HG03558 (cell line): ENCODE results near the gene FCHSD2.
"Not testable (repeated sequence)": the region's sequence is repeated elsewhere in the genome, so short reads cannot be mapped to it uniquely, and the experiment has no call there.

ENCODE experiments used
- ATAC-seq: cut with Tn5 transposase; IDR thresholded peaks from one replicate; pipeline ENCODE4 v1.9.1; 2021; ENCODE audit warnings: moderate number of reproducible peaks; ENCODE audit not compliant: unreplicated experiment; ENCODE audit errors: extremely low read depth

The FCHSD2 gene

GRCh38 chr11:72814286-72815109 lies 327.6 kb downstream of the FCHSD2 start, which contains the start of gene ATG16L2:
Gene ATG16L2, plus strand, starts transcription at chr11:72814411. Its CDS starts 35 bp downstream, at chr11:72814446.
- no peak for ATAC-seq

GRCh38 chr11:72813740-72814285 lies 328.3 kb downstream of the FCHSD2 start:
- ATAC-seq = no peak

GRCh38 chr11:72812967-72813739 lies 329.0 kb downstream of the FCHSD2 start:
- no peak for ATAC-seq

GRCh38 chr11:72812604-72812966 lies 329.5 kb downstream of the FCHSD2 start:
- ATAC-seq = no peak

- ATAC-seq = not testable (repeated sequence)
Observed at GRCh38 chr11:72811686-72812085, 330.4 kb downstream of the FCHSD2 start.

- ATAC-seq = no peak
Observed at GRCh38 chr11:72808331-72808798, 333.8 kb downstream of the FCHSD2 start.

GRCh38 chr11:72807792-72808191 lies 334.3 kb downstream of the FCHSD2 start:
- ATAC-seq = no peak

GRCh38 chr11:72807021-72807693 lies 335.0 kb downstream of the FCHSD2 start:
- ATAC-seq = no peak

- ATAC-seq = not testable (repeated sequence)
Observed at GRCh38 chr11:72806378-72806777, 335.7 kb downstream of the FCHSD2 start.

GRCh38 chr11:72805216-72805615 lies 336.9 kb downstream of the FCHSD2 start:
- no peak for ATAC-seq

GRCh38 chr11:72802822-72803221 lies 339.3 kb downstream of the FCHSD2 start:
- ATAC-seq = no peak

GRCh38 chr11:72799441-72799840 lies 342.7 kb downstream of the FCHSD2 start:
- ATAC-seq = no peak

- no peak for ATAC-seq
Observed at GRCh38 chr11:72798361-72798760, 343.8 kb downstream of the FCHSD2 start.

GRCh38 chr11:72793425-72794367 lies 348.4 kb downstream of the FCHSD2 start, which contains the start of gene STARD10:
Gene STARD10, minus strand, starts transcription at chr11:72794047. Its CDS starts 12,866 bp downstream, at chr11:72781181.
- ATAC-seq = peak; percentile 77

GRCh38 chr11:72793076-72793424 lies 349.1 kb downstream of the FCHSD2 start:
- no peak for ATAC-seq

GRCh38 chr11:72792437-72793021 lies 349.6 kb downstream of the FCHSD2 start:
- no peak for ATAC-seq

GRCh38 chr11:72791228-72791627 lies 350.9 kb downstream of the FCHSD2 start:
- not testable (repeated sequence) for ATAC-seq

GRCh38 chr11:72789493-72790131 lies 352.5 kb downstream of the FCHSD2 start:
- no peak for ATAC-seq
